Glutamatergic neuron (in vitro differentiated cells): ENCODE data around the gene DYNLT2B. TPM values are rescaled to one million over a fixed set of nuclear protein-coding genes. Genes with fewer than 3 reads are reported as not detected.
A peak's percentile ranks its signal among the peaks of the same experiment; 100 is the strongest.

Source experiments
- DNase-seq: peaks from one replicate; pipeline ENCODE4 v3.0.0; 2022
- H3K27ac Mint-ChIP-seq: one replicate; pipeline ENCODE4 v1.8.0; 2020; ENCODE audit warnings: mild to moderate bottlenecking, mixed read lengths, inconsistent platforms; ENCODE audit not compliant: unreplicated experiment
- H3K27me3 Mint-ChIP-seq: one replicate; pipeline ENCODE4 v1.8.0; 2020; ENCODE audit warnings: mild to moderate bottlenecking, moderate library complexity, mixed read lengths, inconsistent platforms; ENCODE audit not compliant: unreplicated experiment
- H3K36me3 Mint-ChIP-seq: one replicate; pipeline ENCODE4 v1.8.0; 2020; ENCODE audit warnings: mild to moderate bottlenecking, mixed read lengths, inconsistent platforms; ENCODE audit not compliant: unreplicated experiment
- H3K4me1 Mint-ChIP-seq: one replicate; pipeline ENCODE4 v1.8.0; 2020; ENCODE audit warnings: mild to moderate bottlenecking, low read depth, mixed read lengths, inconsistent platforms; ENCODE audit not compliant: unreplicated experiment
- H3K4me3 Mint-ChIP-seq: one replicate; pipeline ENCODE4 v1.8.0; 2020; ENCODE audit warnings: mild to moderate bottlenecking, mixed read lengths, inconsistent platforms; ENCODE audit not compliant: unreplicated experiment
- H3K9me3 Mint-ChIP-seq: one replicate; pipeline ENCODE4 v1.8.0; 2020; ENCODE audit warnings: mild to moderate bottlenecking, moderate library complexity, mixed read lengths, inconsistent platforms; ENCODE audit not compliant: unreplicated experiment
- CTCF ChIP-seq: fragments of 200-600 bp; sonication (generic); IDR thresholded peaks from one replicate; pipeline ENCODE4 v1.5.0; 2021; ENCODE audit not compliant: partially characterized antibody, unreplicated experiment
- total RNA-seq: library from RNA; stranded (reverse); fragmentation: NEBNext Ultra II Directional; extraction: Animal tissue kit (Norgen Biotek cat#: 25700); gene quantifications from one replicate; pipeline ENCODE4 v1.2.1, GENCODE V29; 2021; ENCODE audit not compliant: unreplicated experiment

Gene DYNLT2B
- total RNA-seq, 1 donor from 2014 or later, result 14.8 TPM

DNA sequence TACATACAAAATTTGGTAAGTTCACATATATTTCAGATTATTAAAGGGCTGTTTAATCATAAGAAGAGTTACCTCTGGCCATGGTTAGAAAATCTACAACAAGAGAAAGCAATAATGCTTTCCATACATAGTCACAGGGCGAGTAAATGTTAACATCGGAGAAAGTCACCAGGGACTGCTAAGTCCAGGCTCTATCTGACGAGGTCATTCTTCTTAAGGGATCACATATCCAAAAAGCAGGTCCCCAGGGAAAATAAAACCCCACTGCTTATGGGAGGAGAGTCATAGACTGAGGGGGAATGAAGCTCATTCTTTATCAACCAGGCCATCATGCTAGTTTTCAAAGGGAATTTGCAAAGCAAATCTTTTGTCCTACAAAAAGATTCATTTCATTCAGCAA lies 33.6 kb downstream of the DYNLT2B start:
- no peak for TF ChIP-seq CTCF
- Mint-ChIP-seq H3K36me3 (no peaks in the 10 kb centered on the region), H3K27ac (no peak overlapping the region), H3K27me3 (peaks cover 4% of the 10 kb centered on the region), H3K4me1 (peaks cover 21% of the 10 kb centered on the region), H3K4me3 (peak overlapping the region; percentile 67), H3K9me3 (peaks cover 8% of the 10 kb centered on the region)
- DNase-seq, result no peak

DNA sequence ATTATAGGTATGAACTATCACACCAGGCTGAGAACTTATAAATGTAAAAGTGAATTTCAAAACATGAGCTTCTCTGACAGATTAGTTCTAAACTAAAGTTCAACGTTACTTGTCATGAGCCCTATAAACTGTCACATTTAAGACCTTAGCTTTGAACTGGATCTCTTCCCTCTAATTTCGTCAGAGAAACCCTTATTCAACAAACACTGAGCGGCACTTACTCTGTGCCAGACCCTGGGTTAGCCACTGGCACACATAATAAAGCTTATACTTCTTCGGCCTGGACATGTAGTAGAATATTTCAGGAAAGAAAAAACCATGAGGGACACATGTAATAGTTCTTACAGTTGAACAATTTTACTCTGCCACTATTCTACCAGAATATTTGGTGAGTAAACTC lies 36.1 kb downstream of the DYNLT2B start:
- H3K4me1 Mint-ChIP-seq, result peaks cover 20% of the 10 kb centered on the region
- TF ChIP-seq CTCF, result no peak
- no peak overlapping the region for H3K4me3 Mint-ChIP-seq
- H3K9me3 Mint-ChIP-seq, result peaks cover under 1% of the 10 kb centered on the region
- no peak for DNase-seq
- no peaks in the 10 kb centered on the region for H3K27me3 Mint-ChIP-seq
- H3K36me3 Mint-ChIP-seq, result no peaks in the 10 kb centered on the region
- no peak overlapping the region for H3K27ac Mint-ChIP-seq

- Mint-ChIP-seq H3K4me1 (peaks cover 14% of the 10 kb centered on the region), H3K27ac (no peak overlapping the region), H3K36me3 (no peaks in the 10 kb centered on the region), H3K27me3 (no peaks in the 10 kb centered on the region), H3K4me3 (no peak overlapping the region), H3K9me3 (no peaks in the 10 kb centered on the region)
- no peak for DNase-seq
- TF ChIP-seq CTCF, result no peak
Measured at GRCh38 chr3:196280689-196281440, 37.2 kb downstream of the DYNLT2B start.

GRCh38 chr3:196275126-196275525 lies 42.9 kb downstream of the DYNLT2B start:
- peaks cover 15% of the 10 kb centered on the region for H3K36me3 Mint-ChIP-seq
- H3K4me1 Mint-ChIP-seq, result peaks cover 6% of the 10 kb centered on the region
- no peak overlapping the region for H3K27ac Mint-ChIP-seq
- peaks cover 4% of the 10 kb centered on the region for H3K9me3 Mint-ChIP-seq
- no peak overlapping the region for H3K4me3 Mint-ChIP-seq
- DNase-seq, result no peak
- TF ChIP-seq CTCF, result no peak
- peaks cover 2% of the 10 kb centered on the region for H3K27me3 Mint-ChIP-seq

DNA sequence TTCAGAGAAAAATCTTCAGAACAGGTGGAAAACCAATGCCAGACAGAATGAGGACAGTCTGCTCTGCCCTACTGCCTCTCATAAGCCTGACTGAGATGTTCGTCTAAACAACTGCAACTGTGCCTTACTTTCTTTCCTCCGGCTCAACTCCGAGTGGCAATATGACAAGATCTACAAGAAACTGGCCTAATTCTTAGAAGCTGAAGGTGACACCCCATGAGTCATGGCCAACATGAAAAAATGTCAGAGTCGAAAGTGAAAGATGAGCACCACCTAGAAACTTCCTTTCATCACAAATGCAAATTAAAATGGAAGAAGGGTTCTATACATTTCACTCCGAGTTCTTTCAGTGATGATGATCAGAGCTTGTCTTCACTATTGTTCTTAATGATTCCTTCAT lies 43.5 kb downstream of the DYNLT2B start:
- Mint-ChIP-seq H3K4me3 (no peak overlapping the region), H3K9me3 (peaks cover 4% of the 10 kb centered on the region), H3K4me1 (peaks cover 4% of the 10 kb centered on the region), H3K36me3 (peaks cover 15% of the 10 kb centered on the region), H3K27me3 (peaks cover 2% of the 10 kb centered on the region), H3K27ac (no peak overlapping the region)
- no peak for TF ChIP-seq CTCF
- DNase-seq, result no peak
